GM18505 (cell line): ENCODE results near the gene DNAJC18.

Experiments used
- ATAC-seq: cut with Tn5 transposase; IDR thresholded peaks from one replicate; pipeline ENCODE4 v1.9.1; 2021; ENCODE audit not compliant: unreplicated experiment
- POLR2A ChIP-seq: IDR thresholded peaks from 4 replicates; pipeline ENCODE4 v1.6.1; 2011; ENCODE audit warnings: borderline replicate concordance; ENCODE audit not compliant: insufficient read depth, insufficient read length; ENCODE audit errors: extremely low read depth

Gene DNAJC18

GRCh38 chr5:139473105-139473504 lies 33.8 kb upstream of the DNAJC18 start:
- no peak for ATAC-seq

DNA sequence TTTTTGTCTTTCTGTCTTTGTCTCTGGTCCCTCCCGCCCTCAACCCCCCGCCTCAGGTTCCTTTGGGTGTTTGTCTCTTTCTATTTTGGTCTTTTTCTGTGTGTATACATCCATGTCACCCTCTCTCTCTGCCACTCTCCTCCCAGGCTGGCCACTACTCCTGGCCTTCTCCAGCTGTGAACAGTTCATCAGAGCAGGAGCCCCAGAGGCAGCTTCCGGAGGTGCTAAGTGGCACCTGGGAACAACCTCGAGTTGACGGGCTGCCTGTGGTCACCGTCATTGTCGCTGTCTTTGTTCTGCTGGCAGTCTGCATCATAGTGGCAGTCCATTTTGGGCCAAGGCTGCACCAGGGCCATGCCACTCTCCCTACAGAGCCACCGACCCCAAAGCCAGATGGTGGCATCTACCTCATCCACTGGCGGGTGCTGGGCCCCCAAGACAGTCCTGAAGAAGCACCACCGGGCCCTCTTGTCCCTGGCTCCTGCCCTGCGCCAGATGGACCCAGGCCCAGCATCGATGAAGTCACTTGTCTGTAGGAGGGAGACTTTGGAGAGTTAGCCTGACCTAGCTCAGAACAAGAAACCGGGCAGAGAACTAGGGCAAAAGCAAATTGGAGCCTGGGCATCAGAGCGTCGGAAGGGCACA lies 33.2 kb upstream of the DNAJC18 start:
- no peak for ATAC-seq
- TF ChIP-seq POLR2A, result no peak

More at GRCh38 chr5:139473105-139473504, 33.8 kb upstream of the DNAJC18 start:
- TF ChIP-seq POLR2A, result no peak

DNA sequence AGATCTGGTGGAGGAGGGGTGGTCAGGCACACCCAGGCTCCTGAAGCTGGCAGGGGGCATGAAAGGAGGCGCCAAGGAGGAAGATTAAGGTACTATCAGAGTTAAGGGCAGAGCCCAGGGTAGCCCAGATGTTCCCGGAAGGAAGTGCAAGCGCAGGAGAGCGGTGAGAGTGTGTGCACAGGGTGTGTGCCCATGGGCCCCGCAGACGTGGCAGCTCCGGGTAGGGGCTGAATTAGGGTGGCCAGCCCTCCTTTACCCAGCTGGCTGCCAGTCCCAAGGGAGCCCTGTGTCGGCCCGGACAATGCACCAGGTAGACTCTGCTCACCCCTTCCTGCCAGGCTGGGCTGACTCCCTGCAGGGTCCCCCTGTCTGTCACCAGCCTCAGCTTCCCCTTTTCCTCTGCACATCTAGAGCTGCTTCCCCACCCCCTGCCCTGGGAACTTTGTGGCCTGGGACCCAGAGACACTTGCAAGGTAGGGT lies 31.5 kb upstream of the DNAJC18 start, which contains the start of gene SMIM33:
Gene SMIM33 (plus strand): TSS at position 184 of the 480 bp plus-strand sequence. CDS start 118 bp downstream, at position 302.
- TF ChIP-seq POLR2A, result no peak
- ATAC-seq, result no peak

GRCh38 chr5:139468421-139468931 lies 29.2 kb upstream of the DNAJC18 start:
- no peak for ATAC-seq
- TF ChIP-seq POLR2A, result no peak

GRCh38 chr5:139462586-139463276 lies 23.4 kb upstream of the DNAJC18 start, which contains the start of gene ECSCR:
ECSCR (minus strand) TSS chr5:139462743; CDS start chr5:139462670, 73 bp downstream.
- TF ChIP-seq POLR2A, result no peak
- no peak for ATAC-seq

GRCh38 chr5:139461698-139462097 lies 22.4 kb upstream of the DNAJC18 start:
- no peak for TF ChIP-seq POLR2A

DNA sequence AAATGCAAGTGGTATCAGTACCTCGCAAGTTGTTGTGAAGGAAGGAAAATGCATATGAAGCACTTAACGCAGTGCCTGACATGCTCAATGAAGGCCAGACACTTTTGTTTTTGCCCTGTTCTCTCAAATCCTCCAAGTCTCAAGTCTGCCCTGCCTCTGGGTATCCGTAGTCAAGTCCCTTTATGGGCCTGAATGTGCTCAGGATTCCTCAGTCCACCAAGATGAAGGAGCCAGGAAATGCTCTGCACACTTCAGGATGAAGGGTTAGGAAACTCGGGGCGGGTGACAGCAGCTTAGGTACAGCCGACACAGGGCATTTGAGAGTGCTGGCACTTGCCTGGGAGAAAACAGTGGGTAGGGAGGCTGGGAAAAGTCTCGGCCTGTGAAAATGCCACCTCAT lies 21.9 kb upstream of the DNAJC18 start:
- ATAC-seq, result no peak
- no peak for TF ChIP-seq POLR2A

More at GRCh38 chr5:139461698-139462097, 22.4 kb upstream of the DNAJC18 start:
- ATAC-seq, result no peak

DNA sequence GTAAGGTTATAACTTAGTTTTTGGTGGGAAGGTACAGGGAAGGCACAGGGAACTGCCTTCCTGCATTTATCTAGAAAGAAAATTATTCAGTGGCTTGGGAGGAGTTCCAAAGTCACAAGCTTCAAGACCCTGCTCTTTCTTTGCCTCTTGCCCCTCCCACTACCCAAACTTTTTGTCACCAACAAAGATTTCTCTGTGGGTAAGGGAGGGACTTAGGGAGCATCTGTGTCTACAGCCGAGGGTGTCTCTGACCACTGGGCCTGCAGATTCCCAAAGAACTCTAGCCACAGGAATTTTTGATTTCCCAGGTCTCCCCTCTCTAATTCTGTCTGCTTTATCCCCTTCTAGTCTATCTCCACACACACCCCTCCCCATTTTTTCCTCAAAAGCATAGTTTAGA lies 21.1 kb upstream of the DNAJC18 start:
- no peak for ATAC-seq
- TF ChIP-seq POLR2A, result no peak

- no peak for TF ChIP-seq POLR2A
- no peak for ATAC-seq
Measured at GRCh38 chr5:139459451-139459934, 20.2 kb upstream of the DNAJC18 start.

DNA sequence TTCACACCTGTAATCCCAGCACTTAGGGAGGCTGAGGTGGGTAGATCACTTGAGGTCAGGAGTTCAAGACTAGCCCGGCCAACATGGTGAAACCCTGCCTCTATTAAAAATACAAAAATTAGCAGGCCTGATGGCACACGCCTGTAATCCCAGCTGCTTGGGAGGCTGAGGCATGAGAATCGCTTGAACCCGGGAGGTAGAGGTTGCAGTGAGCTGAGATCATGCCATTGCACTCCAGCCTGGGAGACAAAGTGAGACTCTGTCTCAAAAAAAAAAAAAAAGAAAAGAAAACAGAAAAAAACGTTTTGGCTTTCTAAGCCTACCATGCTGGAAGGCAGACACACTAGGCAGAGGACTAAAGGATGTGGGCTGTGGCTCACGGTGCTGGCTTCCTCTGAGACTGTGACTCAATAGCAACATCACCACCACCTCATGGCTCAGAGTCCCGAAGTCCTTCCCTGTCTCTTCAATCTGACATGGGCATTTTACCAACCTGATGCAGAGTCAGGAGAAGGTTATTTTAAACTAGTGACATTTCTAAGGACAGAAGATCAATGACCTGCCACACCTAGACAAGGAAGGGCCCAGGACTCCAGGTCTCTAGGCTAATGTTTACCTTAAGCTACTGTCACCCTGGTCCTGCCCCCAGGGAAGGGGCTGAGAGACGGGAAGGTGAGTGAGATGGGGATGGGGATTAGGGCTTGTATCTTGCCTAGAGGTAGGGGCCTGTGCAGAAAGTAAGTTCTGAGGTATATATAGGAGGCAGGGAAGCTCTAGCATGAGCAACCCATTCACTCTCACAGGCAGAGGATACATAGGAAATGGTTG lies 19.5 kb upstream of the DNAJC18 start:
- no peak for ATAC-seq
- no peak for TF ChIP-seq POLR2A

DNA sequence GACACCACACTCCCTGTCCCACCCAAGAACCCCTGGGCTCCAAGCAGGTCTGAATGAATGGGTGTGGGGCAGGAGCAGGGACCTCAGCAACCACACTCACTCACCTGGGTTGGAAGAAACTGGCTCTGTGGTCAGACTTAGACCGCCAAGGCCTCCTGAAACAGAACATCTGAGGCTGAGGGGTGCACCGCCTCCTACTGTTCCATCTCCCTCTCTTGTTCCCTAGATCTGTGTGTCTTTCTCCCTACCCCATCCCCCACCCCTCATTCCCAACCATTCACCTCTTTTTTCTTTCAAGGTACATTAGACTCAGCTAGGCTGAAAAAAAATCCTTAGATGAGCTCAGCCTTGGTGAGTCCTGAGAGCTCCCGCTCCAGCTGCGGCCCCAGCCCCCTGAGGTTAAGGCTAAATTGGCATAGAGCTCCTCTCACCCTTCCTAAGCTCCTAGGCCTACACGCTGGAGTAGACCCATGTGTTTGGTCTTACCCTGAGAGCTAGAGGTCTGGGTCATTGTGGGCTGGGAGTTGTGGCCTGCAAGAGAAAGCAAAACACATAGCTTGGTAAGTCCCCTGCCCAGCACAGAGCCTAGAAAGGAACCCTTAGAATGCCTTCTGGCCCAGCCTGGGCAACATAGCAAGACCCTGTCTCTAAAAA lies 18.5 kb upstream of the DNAJC18 start:
- ATAC-seq, result no peak
- no peak for TF ChIP-seq POLR2A

DNA sequence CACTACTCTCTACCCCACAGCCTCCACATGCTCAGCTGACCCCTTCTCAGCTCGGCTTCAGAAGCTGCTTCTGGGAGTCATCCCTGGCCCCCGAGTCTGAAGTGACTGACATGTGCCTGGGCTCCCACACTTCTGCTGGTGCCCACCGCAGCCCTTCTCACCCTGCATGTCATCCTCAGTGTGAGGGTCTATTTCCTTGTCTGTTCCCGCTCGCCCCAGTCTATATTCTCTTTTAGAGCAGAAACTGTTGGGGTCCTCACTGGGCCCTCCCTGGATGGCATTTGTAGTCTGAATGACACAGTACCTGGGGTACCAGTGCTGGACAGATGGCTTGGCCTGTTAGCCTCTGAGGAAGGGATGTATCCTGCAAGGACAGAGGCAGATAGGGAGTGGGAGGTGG lies 17.9 kb upstream of the DNAJC18 start:
- ATAC-seq, result no peak
- TF ChIP-seq POLR2A, result no peak

DNA sequence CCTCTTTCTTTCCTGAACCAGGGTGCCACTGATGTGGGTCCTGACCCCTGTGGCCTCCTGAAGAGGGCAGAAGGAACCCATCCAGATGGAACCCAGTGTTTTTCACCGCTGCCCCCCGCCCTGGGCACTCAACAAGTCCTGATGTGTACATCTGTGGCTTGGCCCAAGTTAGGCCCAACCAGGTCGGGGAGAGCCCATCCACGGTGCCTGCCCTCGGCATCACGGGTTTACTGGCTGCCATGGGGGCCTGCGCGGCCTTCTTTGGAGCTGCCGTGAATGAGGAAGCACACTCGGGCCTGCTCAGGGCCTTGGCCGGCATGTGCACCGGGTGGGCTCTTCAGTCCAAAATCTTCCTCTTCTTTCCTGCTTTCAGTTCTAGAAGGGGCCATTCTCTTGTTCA lies 17.5 kb upstream of the DNAJC18 start:
- TF ChIP-seq POLR2A, result no peak
- ATAC-seq, result no peak

DNA sequence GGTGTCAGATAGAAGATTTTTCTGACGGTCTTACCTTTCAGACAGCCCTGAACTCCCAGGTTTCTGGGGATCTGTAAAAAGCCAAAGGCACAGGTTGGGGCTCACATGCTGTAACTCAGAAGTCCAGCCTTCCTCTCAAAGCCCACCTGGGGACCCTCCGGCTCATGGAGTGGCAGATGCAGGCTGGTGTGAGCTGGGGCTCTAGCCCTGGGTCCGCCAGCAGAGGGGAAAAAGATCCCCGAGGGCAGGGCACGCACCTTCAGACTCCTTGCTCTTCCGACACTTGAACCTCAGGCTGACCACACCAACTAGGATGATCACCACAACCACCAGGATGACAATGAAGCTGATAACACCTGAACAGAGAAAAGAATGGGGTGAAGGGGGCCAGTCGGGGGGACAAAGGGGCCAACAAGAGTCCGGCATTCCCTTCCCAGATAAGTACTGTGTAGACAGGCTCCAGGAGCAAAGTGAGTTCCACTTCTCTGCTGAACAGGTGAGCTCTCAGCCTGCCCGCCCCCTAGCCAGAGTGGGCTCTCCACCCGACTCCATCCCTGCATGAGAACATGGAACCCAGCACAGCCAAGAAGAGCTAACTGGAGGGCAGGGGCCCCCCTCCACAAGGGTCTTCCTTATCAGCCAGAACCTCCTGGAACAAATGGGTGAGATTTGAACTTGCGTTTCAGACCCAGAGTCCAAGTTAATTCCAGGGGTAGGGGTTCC lies 15.4 kb upstream of the DNAJC18 start:
- ATAC-seq, result no peak
- no peak for TF ChIP-seq POLR2A
